ENCODE measurements around the gene MTUS2.
A peak's percentile ranks its signal among the peaks of the same experiment; 100 is the strongest.

MTUS2 gene

DNA sequence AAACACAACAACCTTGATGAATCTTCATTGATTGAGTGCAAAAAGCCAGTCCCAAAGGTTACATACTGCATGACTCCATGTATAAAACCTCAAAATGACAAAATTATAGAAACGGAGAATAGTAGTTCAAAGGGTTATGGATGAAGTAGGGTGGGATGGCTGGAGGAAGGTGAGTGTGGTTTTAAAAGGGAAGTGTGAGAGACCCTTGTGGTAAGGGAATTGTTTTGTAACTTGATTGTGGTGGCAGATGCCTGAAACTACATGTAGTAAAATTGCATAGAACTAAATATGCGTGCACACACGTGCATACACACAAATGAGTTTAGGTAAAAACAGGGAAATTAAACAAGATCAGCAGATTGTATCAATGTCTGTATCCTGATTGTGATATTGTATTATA is 340.7 kb downstream of the MTUS2 start:
- no peak for DNase-seq (ENCODE audit: low read depth)

DNA sequence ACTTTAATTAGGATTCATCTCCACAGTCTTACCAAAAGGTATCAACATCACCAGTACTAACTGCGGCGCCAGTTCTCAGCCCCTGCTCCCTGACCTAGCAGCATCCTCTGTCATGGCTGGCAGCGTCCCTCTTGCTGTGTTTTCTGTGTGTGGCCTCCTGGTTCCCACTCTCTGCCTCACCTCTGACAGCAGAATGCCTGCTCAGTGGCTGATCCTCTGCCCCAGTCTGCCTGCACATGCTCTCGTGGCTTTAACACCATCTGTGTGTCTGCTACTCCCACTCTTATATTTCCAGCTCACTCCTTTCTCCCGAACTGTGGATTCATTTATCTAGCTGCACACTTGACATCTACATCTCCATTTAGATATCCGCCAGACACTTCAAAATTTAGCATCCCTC is 341.5 kb downstream of the MTUS2 start:
- no peak overlapping the region for H3K4me3 ChIP-seq (ENCODE audit: low read depth, low read length)
- no peak for DNase-seq (ENCODE audit: low read depth)
- TF ChIP-seq, protein P1, sequence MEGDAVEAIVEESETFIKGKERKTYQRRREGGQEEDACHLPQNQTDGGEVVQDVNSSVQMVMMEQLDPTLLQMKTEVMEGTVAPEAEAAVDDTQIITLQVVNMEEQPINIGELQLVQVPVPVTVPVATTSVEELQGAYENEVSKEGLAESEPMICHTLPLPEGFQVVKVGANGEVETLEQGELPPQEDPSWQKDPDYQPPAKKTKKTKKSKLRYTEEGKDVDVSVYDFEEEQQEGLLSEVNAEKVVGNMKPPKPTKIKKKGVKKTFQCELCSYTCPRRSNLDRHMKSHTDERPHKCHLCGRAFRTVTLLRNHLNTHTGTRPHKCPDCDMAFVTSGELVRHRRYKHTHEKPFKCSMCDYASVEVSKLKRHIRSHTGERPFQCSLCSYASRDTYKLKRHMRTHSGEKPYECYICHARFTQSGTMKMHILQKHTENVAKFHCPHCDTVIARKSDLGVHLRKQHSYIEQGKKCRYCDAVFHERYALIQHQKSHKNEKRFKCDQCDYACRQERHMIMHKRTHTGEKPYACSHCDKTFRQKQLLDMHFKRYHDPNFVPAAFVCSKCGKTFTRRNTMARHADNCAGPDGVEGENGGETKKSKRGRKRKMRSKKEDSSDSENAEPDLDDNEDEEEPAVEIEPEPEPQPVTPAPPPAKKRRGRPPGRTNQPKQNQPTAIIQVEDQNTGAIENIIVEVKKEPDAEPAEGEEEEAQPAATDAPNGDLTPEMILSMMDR (conservative IDR thresholded peaks at IDR 0.05; ENCODE audit: low read depth, low read length), result no peak

More for the DNA sequence above, 340.7 kb downstream of the MTUS2 start:
- no peak overlapping the region for H3K4me3 ChIP-seq (ENCODE audit: low read depth, low read length)
- TF ChIP-seq, protein P1 (conservative IDR thresholded peaks at IDR 0.05; ENCODE audit: low read depth, low read length), result no peak

DNA sequence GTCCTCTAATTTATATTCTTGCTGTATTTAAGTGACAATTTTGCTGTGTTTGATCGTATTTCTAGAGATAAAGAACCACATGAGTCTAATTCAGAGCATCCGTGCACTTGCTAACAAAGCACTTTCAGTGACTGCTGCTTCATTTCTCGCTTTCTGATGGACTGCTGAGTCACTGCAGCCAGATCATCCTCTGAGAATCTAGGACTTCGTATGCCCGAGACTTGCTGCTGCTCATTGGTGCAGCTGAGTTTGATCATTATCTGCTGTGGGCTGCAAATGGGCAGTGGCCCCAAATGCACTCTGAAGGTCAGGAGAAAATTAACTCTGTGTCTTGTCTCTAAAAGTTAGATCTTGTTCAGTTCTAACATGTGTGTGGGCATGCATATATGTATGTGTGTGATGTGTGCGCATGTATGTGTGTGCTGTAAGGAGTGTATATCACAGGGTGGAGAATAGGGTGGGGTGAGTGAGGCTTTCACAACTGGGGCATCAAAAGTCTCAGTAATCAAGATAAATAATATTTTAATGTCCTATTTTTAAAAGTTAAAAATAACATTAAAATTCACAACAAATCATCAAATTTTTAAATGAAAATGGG is 342.6 kb downstream of the MTUS2 start:
- TF ChIP-seq, protein P1 (conservative IDR thresholded peaks at IDR 0.05; ENCODE audit: low read depth, low read length), result no peak
- peak; percentile 32 for DNase-seq (ENCODE audit: low read depth)
- H3K4me3 ChIP-seq (ENCODE audit: low read depth, low read length), result no peak overlapping the region

DNA sequence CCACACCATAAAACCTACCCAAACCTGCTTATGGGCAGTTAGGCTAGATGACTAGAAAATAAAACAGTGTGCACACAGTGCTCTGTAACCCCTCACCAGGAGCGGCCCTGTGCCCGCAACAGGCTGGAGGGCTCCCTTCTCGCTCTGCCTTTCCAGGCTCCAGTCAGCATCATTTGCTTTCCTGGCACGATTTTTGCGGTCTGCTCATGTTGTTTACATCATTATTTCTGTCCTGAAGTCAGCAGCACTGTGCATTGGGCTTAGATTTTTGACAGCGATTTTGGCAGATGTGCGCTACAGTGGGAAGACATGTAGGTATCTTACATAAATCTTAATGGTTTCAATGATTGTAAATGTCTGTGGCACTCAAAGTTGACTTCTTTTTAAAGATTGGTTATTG is 344.0 kb downstream of the MTUS2 start:
- no peak overlapping the region for H3K4me3 ChIP-seq (ENCODE audit: low read depth, low read length)

DNA sequence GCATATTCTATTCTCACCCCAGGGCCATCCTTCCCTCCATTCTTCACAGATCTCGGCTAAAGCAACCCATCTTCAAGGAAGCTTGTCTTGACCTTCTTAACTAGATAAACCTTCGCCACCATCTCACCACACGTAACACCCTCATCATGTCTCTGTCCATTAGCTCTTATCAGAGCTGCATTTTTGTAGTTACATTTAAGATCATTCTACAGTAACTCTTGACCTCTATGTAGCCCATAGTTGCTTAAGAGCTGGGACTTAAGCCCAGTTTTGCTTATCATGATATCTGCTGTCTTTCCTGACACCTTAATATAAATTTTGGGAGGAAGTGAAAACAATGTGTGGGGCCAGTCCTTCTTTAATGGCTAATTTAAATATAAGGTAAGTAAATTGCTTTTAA is 345.1 kb downstream of the MTUS2 start:
- DNase-seq (ENCODE audit: low read depth), result no peak
- TF ChIP-seq, protein P1 (conservative IDR thresholded peaks at IDR 0.05; ENCODE audit: low read depth, low read length), result no peak
- no peak overlapping the region for H3K4me3 ChIP-seq (ENCODE audit: low read depth, low read length)

More for the DNA sequence above, 344.0 kb downstream of the MTUS2 start:
- DNase-seq (ENCODE audit: low read depth), result no peak
- TF ChIP-seq, protein P1 (conservative IDR thresholded peaks at IDR 0.05; ENCODE audit: low read depth, low read length), result no peak

DNA sequence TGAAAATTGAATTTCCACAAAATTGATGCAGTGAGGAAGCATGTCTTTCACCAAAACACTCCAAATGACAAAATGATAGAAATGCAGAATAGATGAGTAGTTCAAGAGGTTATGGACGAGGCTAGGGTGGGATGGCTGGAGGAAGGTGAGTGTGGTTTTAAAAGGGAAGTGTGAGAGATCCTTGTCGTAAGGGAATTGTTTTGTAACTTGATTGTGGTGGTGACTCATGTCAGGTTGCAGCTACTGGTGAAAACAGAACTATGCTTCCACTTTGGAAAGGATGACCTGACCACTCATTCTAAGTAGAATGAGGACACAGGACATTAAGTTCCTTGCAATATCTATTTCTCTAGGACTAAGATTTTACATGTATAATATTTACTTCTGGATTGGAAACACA is 345.7 kb downstream of the MTUS2 start:
- DNase-seq (ENCODE audit: low read depth), result peak; percentile 42

More for the DNA sequence above, 345.7 kb downstream of the MTUS2 start:
- no peak overlapping the region for H3K4me3 ChIP-seq (ENCODE audit: low read depth, low read length)
- TF ChIP-seq, protein P1 (conservative IDR thresholded peaks at IDR 0.05; ENCODE audit: low read depth, low read length), result no peak
